Tibial artery (tissue), 4 donors: ENCODE results near the gene CHD2.
A peak's percentile ranks its signal among the peaks of the same experiment; 100 is the strongest.

Experiments used
- DNase-seq, 2 donors: peaks; one replicate each; pipeline ENCODE4 v3.0.0-alpha.2; 2019
- H3K27ac ChIP-seq, 2 donors: fragments of 200-600 bp; sonication (generic) in 1 of 2; 1 replicate in 1 of 2; 2 replicates in 1 of 2; pipeline ENCODE4 v1.5.1; 2018 to 2019; ENCODE audit warnings: mild to moderate bottlenecking in 1 of 2
- H3K27me3 ChIP-seq, 2 donors: fragments of 200-600 bp; sonication (generic) in 1 of 2; one replicate each; pipeline versions ENCODE4 v1.5.1 to v1.6.0; 2016 to 2019
- H3K36me3 ChIP-seq, 3 donors: fragments of 200-600 bp; sonication (generic) in 2 of 3; one replicate each; pipeline ENCODE4 v1.5.1; 2016 to 2019; ENCODE audit warnings: mild to moderate bottlenecking in 2 of 3
- H3K4me1 ChIP-seq, 4 donors: fragments of 200-600 bp; sonication (generic) in 2 of 4; 1 replicate in 3 of 4; 2 replicates in 1 of 4; pipeline ENCODE4 v1.5.1; 2016 to 2019
- H3K4me3 ChIP-seq, 2 donors: fragments of 200-600 bp; sonication (generic) in 1 of 2; 1 replicate in 1 of 2; 2 replicates in 1 of 2; pipeline ENCODE4 v1.5.1; 2018 to 2019; ENCODE audit warnings: mild to moderate bottlenecking in 2 of 2
- H3K9me3 ChIP-seq, 3 donors: fragments of 200-600 bp; sonication (generic) in 1 of 3; one replicate each; pipeline ENCODE4 v1.5.1; 2016 to 2019
- intact Hi-C: fragments of 100-400 bp; cut with DNase I; formaldehyde crosslinking; loops from one replicate; pipeline ENCODE4 v1.15.0; 2023; ENCODE audit warnings: low total_unique reads
- TF ChIP-seq, protein P1 (sequence below), 2 experiments: fragments of 200-600 bp in 1 of 2; fragments of 450-650 bp in 1 of 2; IDR thresholded peaks; one replicate each; pipeline ENCODE4 v1.5.1; 2017 to 2019; ENCODE audit warnings: antibody characterized with exemption in 2 of 2, mild to moderate bottlenecking in 1 of 2, moderate library complexity in 1 of 2

The CHD2 gene

DNA sequence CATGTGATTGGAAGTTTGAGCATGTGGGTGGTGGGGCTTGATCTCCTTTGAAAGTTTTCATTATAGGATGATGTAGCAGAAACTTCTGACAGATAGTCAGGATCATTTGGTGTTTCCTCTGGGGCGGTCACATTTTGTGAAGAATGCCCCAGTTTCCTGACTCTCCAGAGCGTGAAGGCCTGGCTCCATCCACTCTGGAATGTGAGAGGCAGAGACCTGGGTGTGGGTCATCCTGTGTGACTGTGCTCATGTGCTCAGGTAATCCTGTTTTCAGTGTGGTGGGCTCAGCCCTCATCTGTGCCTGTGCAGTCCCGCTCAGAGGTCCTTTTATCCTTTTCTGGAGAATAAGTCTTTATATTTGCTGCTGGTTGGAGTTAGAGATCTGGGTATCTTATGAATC is 107.9 kb downstream of the CHD2 start:
- no peak overlapping the region for H3K27ac ChIP-seq
- no peaks in the 10 kb centered on the region for H3K9me3 ChIP-seq
- peaks cover 80 to 98% (median 94%) of the 10 kb centered on the region in 3 donors for H3K36me3 ChIP-seq
- no peak for DNase-seq
- TF ChIP-seq, protein P1, sequence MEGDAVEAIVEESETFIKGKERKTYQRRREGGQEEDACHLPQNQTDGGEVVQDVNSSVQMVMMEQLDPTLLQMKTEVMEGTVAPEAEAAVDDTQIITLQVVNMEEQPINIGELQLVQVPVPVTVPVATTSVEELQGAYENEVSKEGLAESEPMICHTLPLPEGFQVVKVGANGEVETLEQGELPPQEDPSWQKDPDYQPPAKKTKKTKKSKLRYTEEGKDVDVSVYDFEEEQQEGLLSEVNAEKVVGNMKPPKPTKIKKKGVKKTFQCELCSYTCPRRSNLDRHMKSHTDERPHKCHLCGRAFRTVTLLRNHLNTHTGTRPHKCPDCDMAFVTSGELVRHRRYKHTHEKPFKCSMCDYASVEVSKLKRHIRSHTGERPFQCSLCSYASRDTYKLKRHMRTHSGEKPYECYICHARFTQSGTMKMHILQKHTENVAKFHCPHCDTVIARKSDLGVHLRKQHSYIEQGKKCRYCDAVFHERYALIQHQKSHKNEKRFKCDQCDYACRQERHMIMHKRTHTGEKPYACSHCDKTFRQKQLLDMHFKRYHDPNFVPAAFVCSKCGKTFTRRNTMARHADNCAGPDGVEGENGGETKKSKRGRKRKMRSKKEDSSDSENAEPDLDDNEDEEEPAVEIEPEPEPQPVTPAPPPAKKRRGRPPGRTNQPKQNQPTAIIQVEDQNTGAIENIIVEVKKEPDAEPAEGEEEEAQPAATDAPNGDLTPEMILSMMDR (IDR thresholded peaks at IDR 0.05), result no peak
- intact Hi-C loops, result no loop called here
- no peak overlapping the region for H3K4me3 ChIP-seq
- H3K27me3 ChIP-seq, result no peaks in the 10 kb centered on the region
- H3K4me1 ChIP-seq, result no peaks in the 10 kb centered on the region

DNA sequence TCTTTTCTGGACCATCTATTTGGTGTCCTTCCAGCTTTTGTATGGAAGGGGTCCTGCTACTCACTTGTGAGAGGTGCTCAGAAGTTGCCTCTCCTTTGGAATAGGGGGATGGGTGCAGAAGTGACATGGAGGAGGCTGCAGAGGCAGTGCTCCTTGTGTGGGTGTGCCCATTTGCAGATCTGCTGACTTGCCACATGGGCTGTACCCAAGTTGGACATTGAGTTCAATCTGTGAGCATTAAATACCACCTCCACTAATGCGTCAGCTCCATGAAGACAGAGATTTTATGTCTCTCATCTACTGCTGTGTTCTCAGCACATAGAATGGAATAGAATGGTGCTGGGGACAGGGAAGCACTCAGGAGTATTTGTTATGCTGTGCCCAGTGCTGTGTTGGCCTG is 112.7 kb downstream of the CHD2 start:
- TF ChIP-seq, protein P1 (IDR thresholded peaks at IDR 0.05), result no peak
- H3K4me1 ChIP-seq, result peaks cover 0 to under 1% (median 0%) of the 10 kb centered on the region in 4 donors

DNA sequence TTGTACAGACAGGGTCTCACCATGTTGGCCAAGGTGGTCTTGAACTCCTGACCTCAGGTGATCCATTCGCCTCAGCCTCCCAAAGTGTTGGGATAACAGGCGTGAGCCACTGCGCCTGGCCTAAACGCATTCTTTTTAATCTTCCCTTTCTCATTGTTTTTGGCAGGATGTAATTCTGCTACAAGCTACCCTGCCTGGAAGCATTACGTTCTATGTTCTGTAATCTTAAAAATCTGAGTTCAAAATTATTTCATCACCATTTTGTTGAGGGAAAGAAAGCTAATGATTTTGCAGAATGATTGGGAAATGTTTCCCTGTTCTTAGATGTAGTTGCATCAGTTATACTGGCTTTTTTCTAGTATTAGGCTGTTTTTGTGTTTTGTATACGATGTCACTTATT is 117.4 kb downstream of the CHD2 start:
- H3K4me1 ChIP-seq, result peaks cover 0 to 8% (median 0%) of the 10 kb centered on the region in 4 donors
- H3K27ac ChIP-seq, result peak overlapping the region in 1 of 2 donors; percentile 37
- DNase-seq, result no peak
- peaks cover 72 to 98% (median 81%) of the 10 kb centered on the region in 3 donors for H3K36me3 ChIP-seq
- no peak overlapping the region for H3K4me3 ChIP-seq
- H3K27me3 ChIP-seq, result no peaks in the 10 kb centered on the region
- TF ChIP-seq, protein P1 (IDR thresholded peaks at IDR 0.05), result no peak
- intact Hi-C loops, result no loop called here
- H3K9me3 ChIP-seq, result no peaks in the 10 kb centered on the region

More for the DNA sequence above, 112.7 kb downstream of the CHD2 start:
- no peak for DNase-seq
- Histone ChIP-seq H3K27ac (no peak overlapping the region), H3K27me3 (no peaks in the 10 kb centered on the region), H3K4me3 (no peak overlapping the region), H3K9me3 (no peaks in the 10 kb centered on the region), H3K36me3 (peaks cover 84 to 98% (median 85%) of the 10 kb centered on the region in 3 donors)
- intact Hi-C loops, result no loop called here

DNA sequence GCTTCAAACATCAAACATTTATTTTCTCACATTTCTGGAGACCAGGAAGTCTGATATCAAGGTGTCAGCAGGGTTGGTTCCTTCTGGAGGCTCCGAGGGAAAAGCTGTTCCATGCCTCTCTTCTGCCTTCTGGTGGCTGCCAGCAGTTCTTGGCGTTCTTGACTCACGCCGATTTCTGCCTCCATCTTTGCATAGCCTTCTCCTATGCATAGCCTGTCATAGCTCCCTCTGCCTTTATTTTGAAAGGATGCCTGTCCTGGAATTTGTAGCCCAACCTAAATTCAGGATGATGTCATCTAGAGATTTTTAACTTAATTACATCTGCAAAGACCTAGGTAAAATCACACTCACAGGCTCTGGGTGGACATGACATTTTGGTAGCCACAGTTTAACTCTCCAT is 118.5 kb downstream of the CHD2 start:
- no peak overlapping the region for H3K4me3 ChIP-seq
- peaks cover 72 to 98% (median 80%) of the 10 kb centered on the region in 3 donors for H3K36me3 ChIP-seq
- DNase-seq, result no peak
- peaks cover 0 to 8% (median 0%) of the 10 kb centered on the region in 4 donors for H3K4me1 ChIP-seq
- no peaks in the 10 kb centered on the region for H3K27me3 ChIP-seq
- H3K27ac ChIP-seq, result peak overlapping the region; percentile 21 to 37
- TF ChIP-seq, protein P1 (IDR thresholded peaks at IDR 0.05), result peak in 1 of 2 experiments; percentile 11
- no peaks in the 10 kb centered on the region for H3K9me3 ChIP-seq
- intact Hi-C loops, result no loop called here

DNA sequence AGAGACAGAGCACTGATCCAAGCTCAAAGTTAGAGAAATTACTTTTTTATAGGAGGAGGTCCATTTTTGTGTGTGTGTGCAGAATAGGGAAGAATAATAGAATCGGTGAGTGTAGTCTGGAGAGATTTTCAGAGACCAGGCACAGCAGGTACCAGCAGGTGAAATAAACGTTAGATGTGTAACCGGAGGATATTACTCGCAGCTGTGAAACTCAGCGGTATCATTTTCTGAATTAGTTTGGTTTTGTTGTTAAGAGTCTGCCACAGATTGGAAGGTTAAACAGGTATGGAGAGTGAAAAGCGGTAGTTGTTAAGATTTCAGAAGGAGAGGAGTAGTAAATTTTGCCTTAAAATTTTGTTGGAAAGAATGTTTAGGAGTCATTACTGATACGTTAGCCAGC is 119.0 kb downstream of the CHD2 start:
- intact Hi-C loops, result no loop called here
- H3K27ac ChIP-seq, result peak overlapping the region in 1 of 2 donors; percentile 37
- H3K9me3 ChIP-seq, result no peaks in the 10 kb centered on the region
- H3K4me3 ChIP-seq, result no peak overlapping the region
- TF ChIP-seq, protein P1 (IDR thresholded peaks at IDR 0.05), result no peak
- H3K4me1 ChIP-seq, result peaks cover 0 to 8% (median 0%) of the 10 kb centered on the region in 4 donors
- no peaks in the 10 kb centered on the region for H3K27me3 ChIP-seq
- DNase-seq, result no peak
- peaks cover 70 to 96% (median 76%) of the 10 kb centered on the region in 3 donors for H3K36me3 ChIP-seq

DNA sequence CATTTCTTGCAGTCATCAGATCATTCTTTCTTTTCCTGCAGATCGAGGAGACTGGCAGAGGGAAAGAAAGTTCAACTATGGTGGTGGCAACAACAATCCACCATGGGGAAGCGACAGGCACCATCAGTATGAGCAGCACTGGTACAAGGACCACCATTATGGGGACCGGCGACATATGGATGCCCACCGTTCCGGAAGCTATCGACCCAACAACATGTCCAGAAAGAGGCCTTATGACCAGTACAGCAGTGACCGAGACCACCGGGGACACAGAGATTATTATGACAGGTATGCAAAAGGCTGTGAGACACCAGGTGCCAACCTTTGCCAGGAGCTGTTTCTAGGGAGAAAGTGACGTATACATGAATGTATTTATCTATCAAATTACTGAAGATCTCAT is 119.8 kb downstream of the CHD2 start:
- Histone ChIP-seq H3K9me3 (no peaks in the 10 kb centered on the region), H3K36me3 (peaks cover 70 to 96% (median 76%) of the 10 kb centered on the region in 3 donors), H3K27ac (no peak overlapping the region), H3K4me3 (no peak overlapping the region), H3K27me3 (no peaks in the 10 kb centered on the region), H3K4me1 (peaks cover 0 to 8% (median 0%) of the 10 kb centered on the region in 4 donors)
- TF ChIP-seq, protein P1 (IDR thresholded peaks at IDR 0.05), result no peak
- intact Hi-C loops, result loop anchor here (10.0 kb wide), 2 partner anchors 55 to 225 kb away; no protein-coding TSS in a partner anchor
- DNase-seq, result peak in 1 of 2 donors; percentile 63
